GM21717 (cell line): ENCODE data around the gene HOXD3.

Experiments
- ATAC-seq: cut with Tn5 transposase; IDR thresholded peaks from one replicate; pipeline ENCODE4 v1.9.1; 2021; ENCODE audit warnings: mild to moderate bottlenecking, moderate library complexity; ENCODE audit not compliant: unreplicated experiment

The HOXD3 gene

GRCh38 chr2:176202491-176202890 lies 45.4 kb downstream of the HOXD3 start:
- ATAC-seq = no peak

GRCh38 chr2:176205126-176205525 lies 48.0 kb downstream of the HOXD3 start:
- no peak for ATAC-seq

GRCh38 chr2:176206136-176206535 lies 49.0 kb downstream of the HOXD3 start:
- no peak for ATAC-seq

- no peak for ATAC-seq
These were observed 49.6 kb downstream of the HOXD3 start for GRCh38 chr2:176206682-176207081.

GRCh38 chr2:176211110-176211509 lies 54.0 kb downstream of the HOXD3 start:
- no peak for ATAC-seq

- no peak for ATAC-seq
These were observed 55.2 kb downstream of the HOXD3 start for GRCh38 chr2:176212276-176212675.

GRCh38 chr2:176213406-176213805 lies 56.3 kb downstream of the HOXD3 start:
- ATAC-seq = no peak
